HG02642 (cell line): ENCODE measurements around the gene ZNF501.

Experiments
- ATAC-seq: cut with Tn5 transposase; IDR thresholded peaks from one replicate; pipeline ENCODE4 v1.9.1; 2021; ENCODE audit warnings: mild to moderate bottlenecking; ENCODE audit not compliant: unreplicated experiment, poor library complexity

The ZNF501 gene

DNA sequence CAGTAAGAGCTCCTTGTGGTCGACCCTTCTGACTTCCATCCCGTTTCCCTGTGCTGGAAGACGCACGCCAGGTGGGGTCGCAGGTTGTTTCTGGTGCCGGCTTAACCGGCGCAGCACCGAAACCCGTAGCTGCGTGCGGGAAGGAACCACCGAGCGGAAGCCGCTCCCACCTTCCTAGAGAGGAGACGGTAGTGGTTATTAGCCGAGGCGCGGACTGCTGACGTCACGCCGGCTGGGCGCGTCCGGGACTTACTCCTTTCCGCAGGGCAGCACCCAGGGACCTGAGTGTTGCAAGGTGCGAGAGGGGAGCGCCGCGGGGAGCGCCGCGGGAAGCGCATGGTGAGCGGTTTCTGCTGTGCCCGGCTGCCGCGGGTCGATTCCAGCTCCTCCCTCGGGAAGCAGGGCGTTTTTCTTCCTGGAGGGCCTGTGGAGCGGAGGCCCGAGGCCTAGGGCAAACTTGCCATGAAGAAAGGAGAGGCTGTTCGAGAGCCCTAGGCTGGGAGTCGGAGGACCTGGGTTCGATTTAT lies at the start of gene ZNF501:
ZNF501 (plus strand) TSS at position 252 of the 527 bp plus-strand sequence. CDS start 4,787 bp downstream, outside the sequence.
- peak; percentile 91 for ATAC-seq

DNA sequence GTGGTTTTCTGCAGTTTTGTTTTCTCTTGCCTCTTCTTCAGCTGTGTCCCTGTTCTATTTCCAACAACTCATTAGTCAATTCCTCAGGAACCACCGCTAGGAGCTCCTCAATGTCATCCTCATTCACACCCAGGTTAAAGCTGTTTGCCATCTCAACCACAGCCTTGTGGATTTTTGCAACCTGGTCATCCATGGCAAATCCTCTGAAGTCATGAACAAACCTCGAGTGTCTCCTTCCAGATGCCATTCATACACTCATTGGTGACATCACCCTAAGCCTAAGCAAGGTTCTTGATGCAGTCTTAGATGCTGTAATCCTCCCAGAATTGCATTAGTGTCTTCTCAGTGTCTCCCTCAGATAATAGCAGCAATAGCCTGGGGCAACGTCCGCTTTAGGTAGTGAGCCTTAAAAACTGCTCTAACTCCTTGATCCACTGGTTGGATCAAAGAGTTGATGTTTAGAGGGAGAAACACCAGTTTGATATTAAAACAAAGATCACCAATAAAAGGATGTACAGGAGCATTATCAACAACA lies 48.4 kb upstream of the ZNF501 start:
- no peak for ATAC-seq

DNA sequence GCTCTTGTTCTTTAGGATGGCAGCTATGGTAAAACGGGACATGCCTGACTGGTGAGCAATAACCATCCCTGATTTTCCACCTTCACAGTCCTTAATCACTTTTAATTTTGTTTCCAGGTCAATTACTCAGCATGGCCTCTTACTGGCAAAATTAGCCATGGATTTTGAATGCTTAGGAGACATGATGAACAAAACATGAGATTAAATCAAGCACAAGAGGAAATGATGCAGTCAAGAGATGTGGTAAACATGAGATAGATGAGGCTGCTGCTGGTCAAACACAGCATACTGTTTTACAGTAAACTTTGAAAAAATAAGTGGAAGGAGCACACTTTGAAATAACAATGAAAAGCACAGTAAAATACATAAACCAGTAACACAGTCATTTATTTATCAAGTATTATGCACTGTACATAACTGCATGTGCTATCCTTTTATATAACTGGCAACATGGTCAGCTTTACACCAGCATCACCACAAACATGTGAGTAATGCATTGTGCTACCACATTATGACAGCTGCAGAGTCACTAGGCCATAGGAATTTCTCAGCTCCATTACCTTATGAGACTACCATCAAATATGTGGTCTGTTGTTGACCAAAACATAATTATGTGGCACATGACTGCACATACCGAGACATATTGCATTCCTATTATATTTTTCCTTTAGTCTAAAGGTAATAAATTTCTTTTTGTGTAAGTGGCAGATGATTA lies 47.1 kb upstream of the ZNF501 start:
- no peak for ATAC-seq

DNA sequence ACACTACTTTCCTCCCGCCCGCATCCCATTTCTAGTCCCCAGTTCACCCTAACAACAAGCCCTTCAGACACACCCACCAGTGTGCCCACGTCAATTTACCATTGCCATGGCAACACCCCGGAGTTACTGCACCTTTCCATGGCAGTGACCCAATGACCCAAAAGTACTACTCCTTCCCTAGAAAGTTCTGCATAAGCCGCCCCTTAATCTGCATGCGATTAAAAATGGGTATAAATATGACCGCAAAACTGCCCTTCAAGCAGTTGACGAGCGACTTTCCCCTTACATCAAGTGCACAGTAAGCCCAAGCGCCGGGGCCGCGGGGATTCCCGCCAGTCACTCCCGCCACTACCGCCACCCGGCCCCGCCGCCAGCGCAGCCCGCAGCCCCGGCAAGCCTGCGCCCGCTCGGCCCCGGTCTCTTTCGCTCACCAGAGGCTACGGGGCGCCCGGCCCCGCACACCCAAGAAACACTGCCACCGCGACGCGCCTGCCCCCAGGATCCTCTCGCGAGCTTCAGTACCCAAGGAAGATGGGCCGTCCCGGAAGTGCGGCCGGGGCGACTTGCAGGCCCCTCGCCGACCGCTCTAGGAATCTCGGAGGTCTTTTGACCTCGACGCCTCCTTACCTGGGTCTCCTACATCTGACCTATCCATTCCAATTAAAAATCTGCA lies 44.2 kb upstream of the ZNF501 start:
- peak; percentile 98 for ATAC-seq

DNA sequence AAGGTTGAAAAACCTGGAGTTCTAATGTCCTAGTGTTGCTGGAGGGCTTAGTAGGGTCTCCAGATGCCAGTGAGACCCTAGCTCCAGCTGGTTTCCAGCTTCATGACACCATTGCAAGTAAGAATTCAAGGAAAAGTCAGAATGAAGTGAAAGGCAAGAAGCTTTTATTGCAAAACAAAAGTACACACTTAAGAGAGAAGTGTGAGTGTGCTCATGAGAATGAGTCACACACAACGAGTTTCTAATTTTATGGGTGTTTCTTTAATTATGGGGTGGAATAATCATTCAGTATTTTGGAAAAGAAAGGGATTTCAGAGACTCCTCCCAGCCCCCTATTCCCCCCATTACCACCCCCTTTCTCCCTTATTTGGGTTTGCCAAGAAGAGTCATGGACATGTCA lies 41.5 kb upstream of the ZNF501 start:
- no peak for ATAC-seq

DNA sequence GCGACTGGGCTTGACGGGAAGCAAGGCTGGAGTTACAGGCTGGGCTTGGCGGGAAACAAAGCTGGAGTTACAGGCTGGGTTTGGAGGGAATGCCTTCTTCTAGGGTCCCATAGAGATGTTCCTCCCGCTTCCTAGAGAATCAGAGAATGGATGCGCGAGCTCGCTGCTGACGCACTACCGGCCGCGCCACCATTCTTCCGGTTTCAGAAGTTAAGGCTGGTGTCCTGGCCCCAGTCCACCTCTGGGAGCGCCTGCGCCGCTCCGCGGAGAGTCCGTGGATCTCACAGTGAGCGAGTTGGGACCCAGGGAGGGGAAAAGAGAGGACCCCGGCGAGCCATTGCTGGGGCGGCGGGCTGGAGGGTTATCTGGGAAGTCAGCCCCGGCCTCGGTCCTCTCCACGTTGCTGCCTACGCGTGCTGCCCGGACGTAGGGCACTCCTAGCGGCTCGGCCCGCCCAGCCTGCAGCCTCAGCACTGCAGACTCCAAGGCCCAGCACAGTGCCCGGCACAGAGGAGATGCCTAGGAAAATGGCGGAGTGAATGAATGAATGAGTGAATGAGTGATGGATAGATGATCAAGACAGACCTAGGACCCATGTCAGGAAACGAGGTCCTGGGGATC lies 16.9 kb upstream of the ZNF501 start, which contains the start of gene ZNF502:
ZNF502 (plus strand) TSS at position 206 of the 621 bp plus-strand sequence. CDS start 7,602 bp downstream, outside the sequence.
- ATAC-seq = no peak

DNA sequence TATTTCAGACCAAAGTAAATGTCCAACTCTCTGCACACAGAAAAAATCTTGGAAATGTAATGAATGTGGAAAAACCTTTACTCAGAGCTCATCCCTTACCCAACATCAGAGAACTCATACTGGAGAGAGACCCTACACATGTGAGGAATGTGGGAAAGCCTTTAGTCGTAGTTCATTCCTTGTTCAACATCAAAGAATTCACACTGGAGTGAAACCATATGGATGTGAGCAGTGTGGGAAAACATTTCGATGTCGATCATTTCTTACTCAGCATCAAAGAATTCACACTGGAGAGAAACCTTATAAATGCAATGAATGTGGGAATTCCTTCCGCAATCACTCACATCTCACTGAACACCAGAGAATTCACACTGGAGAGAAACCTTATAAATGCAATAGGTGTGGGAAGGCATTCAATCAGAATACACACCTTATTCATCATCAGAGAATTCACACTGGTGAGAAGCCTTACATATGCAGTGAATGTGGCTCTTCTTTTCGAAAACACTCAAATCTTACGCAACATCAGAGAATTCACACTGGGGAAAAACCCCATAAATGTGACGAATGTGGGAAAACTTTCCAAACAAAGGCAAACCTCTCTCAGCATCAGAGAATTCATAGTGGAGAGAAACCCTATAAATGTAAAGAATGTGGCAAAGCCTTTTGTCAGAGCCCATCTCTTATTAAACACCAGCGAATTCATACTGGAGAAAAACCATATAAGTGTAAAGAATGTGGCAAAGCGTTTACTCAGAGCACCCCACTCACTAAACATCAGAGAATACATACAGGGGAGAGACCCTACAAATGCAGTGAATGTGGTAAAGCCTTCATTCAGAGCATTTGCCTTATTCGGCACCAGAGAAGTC lies 8.0 kb upstream of the ZNF501 start:
- no peak for ATAC-seq

DNA sequence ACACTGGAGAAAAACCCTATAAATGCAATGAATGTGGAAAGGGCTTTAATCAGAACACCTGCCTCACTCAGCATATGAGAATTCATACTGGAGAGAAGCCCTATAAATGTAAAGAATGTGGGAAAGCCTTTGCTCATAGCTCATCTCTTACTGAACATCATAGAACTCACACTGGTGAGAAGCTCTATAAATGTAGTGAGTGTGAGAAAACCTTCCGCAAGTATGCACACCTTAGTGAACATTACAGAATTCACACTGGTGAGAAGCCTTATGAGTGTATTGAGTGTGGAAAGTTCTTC lies 7.4 kb upstream of the ZNF501 start:
- ATAC-seq = no peak

DNA sequence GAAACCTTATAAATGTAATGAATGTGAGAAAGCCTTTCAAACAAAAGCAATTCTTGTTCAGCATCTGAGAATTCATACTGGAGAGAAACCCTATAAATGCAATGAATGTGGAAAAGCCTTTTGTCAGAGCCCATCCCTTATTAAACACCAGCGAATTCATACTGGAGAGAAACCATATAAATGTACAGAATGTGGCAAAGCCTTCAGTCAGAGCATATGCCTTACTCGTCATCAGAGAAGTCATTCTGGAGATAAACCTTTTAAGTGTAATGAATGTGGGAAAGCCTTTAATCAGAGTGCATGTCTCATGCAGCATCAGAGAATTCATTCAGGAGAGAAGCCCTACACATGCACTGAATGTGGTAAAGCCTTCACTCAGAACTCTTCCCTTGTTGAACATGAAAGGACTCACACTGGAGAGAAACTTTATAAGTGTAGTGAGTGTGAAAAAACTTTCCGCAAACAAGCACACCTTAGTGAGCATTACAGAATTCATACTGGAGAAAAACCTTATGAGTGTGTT lies 5.3 kb downstream of the ZNF501 start:
- ATAC-seq = no peak

DNA sequence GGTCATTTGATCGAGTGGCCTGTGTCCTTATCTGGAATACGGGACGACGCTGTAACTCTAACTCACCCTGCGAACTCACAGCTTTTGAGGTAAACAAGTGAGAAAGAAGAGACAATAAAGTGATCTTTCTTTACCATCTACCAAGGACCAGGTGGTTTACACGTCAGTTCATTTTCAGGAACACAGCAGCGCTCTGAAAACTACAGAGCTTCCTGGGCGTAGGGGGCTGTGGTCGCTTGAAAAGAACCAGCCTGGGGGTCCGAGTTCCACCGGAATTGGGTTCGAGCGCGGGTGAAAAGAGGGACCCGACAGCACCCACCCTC lies 31.6 kb downstream of the ZNF501 start:
- ATAC-seq = no peak

DNA sequence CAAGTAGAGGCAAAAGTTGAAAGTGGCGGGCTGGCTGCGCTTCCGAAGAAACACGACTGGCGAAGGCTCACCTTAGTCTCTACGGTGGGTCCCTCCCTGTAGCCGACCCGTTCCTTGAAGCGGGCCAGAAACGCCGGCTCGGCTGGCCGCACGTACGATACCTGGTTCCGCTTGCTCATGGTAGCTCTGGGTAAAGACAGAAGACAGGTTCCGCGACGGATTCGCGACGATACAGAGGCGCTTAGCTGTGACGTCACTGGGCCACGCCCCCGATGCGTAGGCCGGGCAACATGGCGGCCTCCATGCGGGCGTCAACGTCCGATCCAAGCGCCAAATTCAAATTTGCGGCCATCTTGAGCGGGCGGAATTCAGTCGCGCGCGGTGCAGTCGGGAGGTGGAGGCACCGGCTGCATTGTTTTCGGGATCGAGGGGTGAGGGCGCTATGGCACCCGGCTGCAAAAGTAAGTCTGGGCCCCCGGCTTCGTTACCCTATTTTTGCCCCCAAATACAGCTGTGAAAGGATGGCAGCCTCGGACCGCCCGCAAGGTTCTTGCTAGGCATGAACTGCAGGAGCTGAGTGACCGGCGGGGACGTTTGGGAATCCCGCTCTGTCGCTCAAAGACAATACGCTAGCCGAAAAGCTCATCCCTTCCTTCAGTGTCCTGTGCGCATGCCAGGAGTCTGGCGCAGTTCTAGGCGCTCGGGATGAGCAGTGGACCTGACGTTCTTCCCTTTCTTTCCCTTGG lies 32.2 kb downstream of the ZNF501 start, which contains the start of the genes KIAA1143 and KIF15:
KIAA1143 (minus strand) TSS at position 196 of the 746 bp plus-strand sequence; CDS start at position 179, 17 bp downstream.
KIF15 (plus strand) TSS at position 371 of the 746 bp plus-strand sequence; CDS start at position 443, 72 bp downstream.
- ATAC-seq = peak; percentile 92

DNA sequence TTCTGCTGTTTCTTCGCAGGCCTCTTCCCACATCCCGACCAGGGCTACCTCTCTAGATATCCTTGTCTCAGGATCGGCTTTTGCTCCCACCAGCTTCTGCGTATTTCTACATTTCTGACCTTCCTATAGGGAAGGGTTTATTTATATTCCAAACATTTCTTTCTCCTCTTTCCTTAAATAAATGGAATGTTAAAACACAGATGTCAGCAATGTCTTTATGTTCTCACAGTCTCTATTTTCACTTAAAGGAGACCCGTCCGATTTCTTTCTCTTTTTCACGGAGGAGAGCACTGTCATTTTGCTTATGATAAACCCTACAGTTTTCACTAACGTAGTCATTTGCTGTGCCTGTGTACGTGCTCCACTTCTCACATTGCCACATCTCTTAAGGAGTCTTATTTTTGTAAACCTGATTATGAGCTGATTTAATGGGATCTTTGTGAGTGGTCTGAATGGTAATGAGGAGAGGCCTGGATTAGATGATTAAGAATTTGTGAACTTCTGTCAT lies 32.8 kb downstream of the ZNF501 start:
- ATAC-seq = no peak

DNA sequence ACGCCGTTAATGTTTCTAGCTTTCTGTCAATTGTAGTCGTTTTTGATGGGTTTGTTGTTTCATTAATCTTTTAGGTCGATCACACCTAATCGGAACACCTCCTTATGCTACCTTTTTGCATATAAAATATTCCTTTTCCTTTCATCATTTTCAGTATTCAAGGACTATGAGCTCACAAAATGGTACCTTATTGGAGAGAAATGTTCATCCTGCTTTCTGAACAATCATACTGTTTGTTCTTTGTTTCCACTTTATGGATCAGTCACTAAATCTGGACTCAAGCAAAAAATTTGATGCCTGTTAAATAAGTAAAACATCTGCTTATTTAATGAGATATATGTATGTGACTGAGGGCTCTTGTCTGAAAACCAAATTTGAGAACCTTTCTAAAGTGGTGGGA lies 33.3 kb downstream of the ZNF501 start:
- ATAC-seq = no peak

DNA sequence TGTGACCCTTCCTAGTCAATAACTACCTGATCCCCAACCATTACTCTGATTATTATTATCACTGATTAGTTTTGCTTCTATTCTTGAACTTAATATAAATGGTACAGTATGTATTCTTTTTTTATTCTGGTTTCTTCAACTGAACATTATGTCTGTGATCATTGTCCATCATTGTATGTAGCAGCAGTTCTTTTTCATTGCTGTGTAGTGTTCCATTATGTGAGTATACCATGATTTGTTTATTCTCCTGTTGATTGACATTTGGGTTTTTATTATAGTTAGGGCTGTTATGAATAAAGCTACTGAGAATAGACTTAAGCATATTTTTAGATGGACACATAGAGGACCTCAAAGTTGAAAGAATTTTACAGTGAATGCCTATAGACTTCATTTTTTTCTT lies 34.8 kb downstream of the ZNF501 start:
- ATAC-seq = no peak

DNA sequence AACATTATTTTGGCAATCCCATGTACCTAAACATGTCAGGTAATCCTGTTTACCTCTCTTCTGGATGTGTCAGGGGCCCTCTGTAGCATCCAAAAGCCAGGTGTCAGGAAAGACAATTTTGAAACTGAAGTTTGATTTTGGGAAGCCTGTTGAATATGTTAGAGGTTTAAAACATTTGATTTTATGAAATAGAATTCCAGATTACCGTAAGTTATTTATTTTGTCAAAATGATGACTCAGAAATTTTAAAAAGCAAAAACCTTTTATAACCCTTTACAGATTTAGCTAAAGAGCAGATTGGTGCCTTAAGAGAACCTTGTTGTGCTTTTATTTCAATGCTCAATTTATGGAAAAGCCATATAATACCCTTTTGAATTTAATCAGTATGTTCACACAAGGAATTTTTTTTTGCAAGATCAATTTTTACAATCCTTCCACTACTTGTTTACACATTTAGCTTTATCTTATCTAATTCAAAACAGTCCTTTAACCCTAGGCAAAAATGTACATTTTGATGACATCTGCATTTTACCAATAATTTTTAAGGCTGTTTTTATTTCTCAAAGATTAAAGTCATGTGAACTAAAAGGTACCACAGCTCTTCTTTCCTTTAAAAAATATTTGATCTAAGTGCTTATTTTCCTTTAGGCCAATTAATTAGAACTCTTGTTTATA lies 42.1 kb downstream of the ZNF501 start:
- no peak for ATAC-seq

DNA sequence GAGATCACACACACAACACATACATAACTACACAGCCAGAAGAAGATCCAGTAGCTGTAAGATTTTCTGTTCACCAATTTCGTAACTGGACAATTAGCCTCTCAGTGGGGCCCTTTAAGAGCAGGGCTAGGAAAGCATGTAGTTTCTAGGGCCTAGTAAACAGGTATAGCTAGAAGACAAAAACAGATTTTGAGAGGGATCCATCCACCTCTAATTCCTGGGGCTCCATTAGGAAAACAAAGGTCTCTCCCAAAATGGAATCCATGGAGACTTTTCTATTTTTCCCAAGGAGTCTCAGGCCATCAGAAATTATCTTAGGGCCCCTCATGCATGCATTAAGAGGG lies 42.6 kb downstream of the ZNF501 start:
- no peak for ATAC-seq

DNA sequence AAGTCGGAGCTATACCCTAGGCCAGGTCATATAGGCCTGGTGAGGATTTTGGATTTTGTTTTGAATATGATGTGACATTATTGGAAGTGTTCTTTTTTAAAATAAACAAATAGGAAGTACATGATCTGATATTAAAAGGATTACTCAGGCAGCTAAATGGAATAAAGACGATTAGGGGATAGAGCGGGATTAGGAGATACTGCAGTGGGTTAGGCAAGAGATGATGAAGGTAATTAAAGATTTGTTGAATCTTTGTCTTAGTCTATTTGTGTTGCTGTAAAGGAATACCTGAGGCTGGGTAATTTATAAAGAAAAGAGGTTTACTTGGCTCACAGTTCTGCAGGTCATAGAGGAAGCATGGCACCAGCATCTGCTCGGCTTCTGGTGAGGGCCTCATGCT lies 53.5 kb downstream of the ZNF501 start:
- ATAC-seq = no peak
